Measurements from ENCODE around the gene SIGLEC1. TPM values are rescaled to one million over a fixed set of nuclear protein-coding genes. Genes with fewer than 3 reads are reported as not detected.

Gene SIGLEC1
- total RNA-seq, 1 donor from 2014 or later, result not detected

DNA sequence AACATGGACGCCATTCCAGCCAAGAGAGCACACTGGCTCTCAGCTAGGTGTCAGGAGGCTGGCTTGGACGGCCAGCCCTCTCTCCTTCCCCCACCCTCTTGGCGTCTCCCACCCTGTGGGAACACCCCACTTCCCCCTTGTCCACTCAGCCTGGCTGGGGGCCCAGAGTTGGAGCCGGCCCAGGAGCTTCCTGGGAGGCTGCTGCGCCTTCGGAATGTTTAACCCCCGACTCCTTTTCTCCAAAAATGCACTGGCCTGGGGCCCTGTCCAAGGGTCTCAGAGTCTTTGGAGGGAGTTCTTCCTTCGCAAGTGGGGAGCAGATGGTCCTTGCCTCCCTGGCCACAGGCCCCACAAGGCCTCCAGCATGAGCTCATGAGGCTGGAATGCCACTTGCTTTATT is 34.7 kb downstream of the SIGLEC1 start:
- Histone ChIP-seq H3K27me3 (ENCODE audit: control insufficient read depth, insufficient read depth, low read length) (peaks cover 79% of the 10 kb centered on the region), H3K4me3 (ENCODE audit: low read depth, low read length) (no peak overlapping the region), H3K36me3 (ENCODE audit: control insufficient read depth, insufficient read depth, low read length) (no peaks in the 10 kb centered on the region)
- DNase-seq (ENCODE audit: low read depth), result no peak
- TF ChIP-seq, protein P1, sequence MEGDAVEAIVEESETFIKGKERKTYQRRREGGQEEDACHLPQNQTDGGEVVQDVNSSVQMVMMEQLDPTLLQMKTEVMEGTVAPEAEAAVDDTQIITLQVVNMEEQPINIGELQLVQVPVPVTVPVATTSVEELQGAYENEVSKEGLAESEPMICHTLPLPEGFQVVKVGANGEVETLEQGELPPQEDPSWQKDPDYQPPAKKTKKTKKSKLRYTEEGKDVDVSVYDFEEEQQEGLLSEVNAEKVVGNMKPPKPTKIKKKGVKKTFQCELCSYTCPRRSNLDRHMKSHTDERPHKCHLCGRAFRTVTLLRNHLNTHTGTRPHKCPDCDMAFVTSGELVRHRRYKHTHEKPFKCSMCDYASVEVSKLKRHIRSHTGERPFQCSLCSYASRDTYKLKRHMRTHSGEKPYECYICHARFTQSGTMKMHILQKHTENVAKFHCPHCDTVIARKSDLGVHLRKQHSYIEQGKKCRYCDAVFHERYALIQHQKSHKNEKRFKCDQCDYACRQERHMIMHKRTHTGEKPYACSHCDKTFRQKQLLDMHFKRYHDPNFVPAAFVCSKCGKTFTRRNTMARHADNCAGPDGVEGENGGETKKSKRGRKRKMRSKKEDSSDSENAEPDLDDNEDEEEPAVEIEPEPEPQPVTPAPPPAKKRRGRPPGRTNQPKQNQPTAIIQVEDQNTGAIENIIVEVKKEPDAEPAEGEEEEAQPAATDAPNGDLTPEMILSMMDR (IDR thresholded peaks at IDR 0.05; ENCODE audit: insufficient read depth, low read length, poor library complexity, severe bottlenecking), result no peak

DNA sequence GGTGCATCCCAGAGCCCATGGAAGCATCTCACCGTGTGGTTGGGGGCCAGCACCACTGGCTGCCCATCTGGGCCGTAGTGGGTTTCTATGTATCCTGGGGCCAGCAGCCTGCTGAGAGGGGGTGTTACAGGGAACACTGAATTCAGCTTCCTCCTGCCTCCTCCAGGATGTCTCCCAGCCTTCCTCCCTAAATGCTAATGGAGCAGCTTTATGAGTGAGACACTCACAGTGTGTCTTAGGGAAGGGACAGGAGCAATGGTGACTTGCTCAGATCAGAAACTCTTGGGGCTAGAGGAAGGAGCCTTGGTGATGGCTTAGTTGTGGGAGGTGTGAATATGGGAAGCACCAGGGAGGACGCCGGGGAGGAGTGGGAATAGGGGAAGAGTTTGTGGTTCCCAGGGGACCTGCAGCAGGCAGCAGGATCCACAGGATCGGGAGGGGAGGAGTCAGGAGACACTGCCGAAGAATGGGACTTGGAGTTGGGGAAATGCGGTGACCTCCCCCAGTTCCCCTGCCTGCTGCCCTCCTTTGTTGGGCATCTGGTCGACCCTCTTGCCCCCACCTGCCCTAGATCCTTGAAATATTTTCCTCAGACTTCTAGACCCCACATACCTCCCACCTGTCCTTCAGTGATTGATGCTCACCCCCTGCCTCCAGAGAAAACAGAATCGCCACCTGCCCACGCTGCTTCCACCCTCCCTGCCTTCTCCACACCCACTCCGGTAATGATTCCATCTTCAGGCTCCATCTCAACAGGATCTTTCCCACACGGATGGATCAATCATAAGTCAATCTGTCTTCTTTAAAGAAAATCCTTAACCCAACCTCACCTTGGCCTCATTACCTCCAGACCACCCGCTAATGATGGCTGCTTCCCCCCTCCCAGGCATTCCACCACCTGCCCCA is 37.2 kb downstream of the SIGLEC1 start:
- Histone ChIP-seq H3K27me3 (ENCODE audit: control insufficient read depth, insufficient read depth, low read length) (peaks cover 83% of the 10 kb centered on the region), H3K4me3 (ENCODE audit: low read depth, low read length) (no peak overlapping the region), H3K36me3 (ENCODE audit: control insufficient read depth, insufficient read depth, low read length) (no peaks in the 10 kb centered on the region)
- DNase-seq (ENCODE audit: low read depth), result no peak
- TF ChIP-seq, protein P1 (IDR thresholded peaks at IDR 0.05; ENCODE audit: insufficient read depth, low read length, poor library complexity, severe bottlenecking), result no peak

DNA sequence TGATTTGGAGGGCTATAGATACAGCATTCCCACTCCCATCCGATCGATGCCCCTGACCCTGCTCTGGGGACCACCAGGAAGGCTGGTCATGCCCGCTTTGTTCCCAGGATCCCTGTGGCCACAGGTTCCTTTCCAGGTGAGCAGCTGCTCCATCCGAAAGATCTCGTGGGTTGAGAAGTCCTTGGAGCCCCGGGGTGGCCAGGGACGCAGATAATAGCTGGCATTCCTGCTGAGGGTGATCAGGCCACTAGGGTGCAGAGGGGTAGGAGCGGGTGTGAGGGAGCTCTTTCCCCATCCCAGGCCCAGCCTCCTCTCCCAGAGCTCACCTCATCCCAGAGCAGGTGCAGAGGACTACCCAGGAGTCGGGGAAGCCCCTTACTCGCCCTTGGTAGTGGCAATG is 38.0 kb downstream of the SIGLEC1 start:
- Histone ChIP-seq H3K4me3 (ENCODE audit: low read depth, low read length) (no peak overlapping the region), H3K27me3 (ENCODE audit: control insufficient read depth, insufficient read depth, low read length) (peaks cover 80% of the 10 kb centered on the region), H3K36me3 (ENCODE audit: control insufficient read depth, insufficient read depth, low read length) (no peaks in the 10 kb centered on the region)
- TF ChIP-seq, protein P1 (IDR thresholded peaks at IDR 0.05; ENCODE audit: insufficient read depth, low read length, poor library complexity, severe bottlenecking), result no peak
- no peak for DNase-seq (ENCODE audit: low read depth)

DNA sequence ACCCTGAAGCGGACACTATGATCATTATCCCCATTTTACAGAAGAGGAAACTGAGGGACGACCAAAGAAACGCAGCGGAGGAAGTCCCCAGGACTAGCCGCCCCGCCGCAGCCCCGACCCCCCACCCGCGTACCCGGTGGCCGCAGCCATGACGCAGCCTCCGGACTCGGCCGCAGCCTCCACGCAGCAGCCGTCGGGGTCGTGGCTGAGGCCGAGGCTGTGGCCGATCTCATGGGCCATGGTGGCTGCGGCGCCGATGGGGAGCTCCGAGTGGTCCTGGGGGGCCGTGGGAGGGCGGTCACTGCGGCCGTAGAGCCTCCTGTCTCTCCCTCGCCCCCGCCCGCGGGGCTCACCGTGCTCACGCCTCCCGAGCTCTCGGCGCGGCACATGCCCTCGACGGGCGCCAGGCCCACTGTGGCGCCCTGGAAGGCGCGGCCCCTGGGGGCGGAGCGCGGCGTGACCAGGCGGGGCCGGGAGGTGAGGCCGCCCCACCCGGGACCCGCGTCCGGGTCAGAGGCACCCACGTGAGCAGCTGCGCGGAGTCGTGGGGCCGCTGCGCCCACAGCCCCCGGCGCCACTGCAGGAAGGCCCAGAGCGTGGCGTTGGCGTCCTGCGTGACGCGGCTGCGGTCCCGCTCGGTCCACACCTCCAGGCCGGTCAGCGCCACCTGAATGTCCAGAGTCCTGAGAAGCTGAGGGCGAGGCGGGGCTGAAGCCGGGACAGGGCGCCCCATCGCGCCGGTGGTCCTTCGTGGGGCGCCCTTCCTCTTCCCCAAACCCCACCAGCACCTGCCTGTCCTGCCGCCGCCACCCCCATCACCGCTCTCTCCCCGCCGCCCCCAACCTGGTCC is 39.0 kb downstream of the SIGLEC1 start:
- Histone ChIP-seq H3K4me3 (ENCODE audit: low read depth, low read length) (no peak overlapping the region), H3K27me3 (ENCODE audit: control insufficient read depth, insufficient read depth, low read length) (peaks cover 79% of the 10 kb centered on the region), H3K36me3 (ENCODE audit: control insufficient read depth, insufficient read depth, low read length) (no peaks in the 10 kb centered on the region)
- DNase-seq (ENCODE audit: low read depth), result no peak
- TF ChIP-seq, protein P1 (IDR thresholded peaks at IDR 0.05; ENCODE audit: insufficient read depth, low read length, poor library complexity, severe bottlenecking), result no peak

DNA sequence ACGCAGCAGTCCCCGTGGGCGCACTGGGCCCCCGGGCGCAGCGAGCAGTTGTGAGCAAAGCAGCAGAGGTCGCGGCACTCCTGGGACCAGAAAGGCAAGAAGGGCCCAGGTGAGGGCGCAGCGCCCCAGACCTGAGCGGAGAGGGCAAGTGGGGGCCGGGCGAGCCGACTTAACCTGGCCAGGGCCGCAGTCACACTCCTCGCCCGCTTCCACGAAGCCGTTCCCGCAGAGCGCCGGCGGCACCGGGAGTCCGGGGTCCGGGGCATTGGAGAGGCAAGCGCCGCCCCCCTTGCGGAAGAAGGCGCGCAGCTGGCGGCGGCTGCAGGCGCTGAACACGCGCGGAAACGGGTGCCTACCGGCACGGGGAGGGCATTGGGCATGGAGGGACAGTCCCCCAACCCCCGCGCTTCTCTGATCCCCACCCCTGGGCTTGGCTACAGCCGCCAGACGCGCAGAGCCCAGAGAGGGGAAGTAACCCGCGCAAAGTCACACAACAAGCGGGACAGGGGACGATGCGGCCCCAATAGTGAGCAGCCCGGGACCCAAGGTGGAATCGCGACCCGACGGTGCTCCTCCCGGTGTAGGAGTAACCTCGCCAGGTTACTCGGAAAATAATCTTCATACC is 39.7 kb downstream of the SIGLEC1 start:
- TF ChIP-seq, protein P1 (IDR thresholded peaks at IDR 0.05; ENCODE audit: insufficient read depth, low read length, poor library complexity, severe bottlenecking), result peak; percentile 4
- H3K27me3 ChIP-seq (ENCODE audit: control insufficient read depth, insufficient read depth, low read length), result peaks cover 76% of the 10 kb centered on the region
- no peak for DNase-seq (ENCODE audit: low read depth)
- no peak overlapping the region for H3K4me3 ChIP-seq (ENCODE audit: low read depth, low read length)
- no peaks in the 10 kb centered on the region for H3K36me3 ChIP-seq (ENCODE audit: control insufficient read depth, insufficient read depth, low read length)
